Measurements from ENCODE around the gene OR51G2.

Gene OR51G2

GRCh38 chr11:4863876-4864275, 55.3 kb downstream of the OR51G2 start:
- no peak for DNase-seq (ENCODE audit: low spot score)

All from RKO (cell line).